GM18520 (cell line): Measurements from ENCODE around the gene BMP6.

Experiments
- ATAC-seq: cut with Tn5 transposase; IDR thresholded peaks from one replicate; pipeline ENCODE4 v1.9.1; 2021; ENCODE audit not compliant: unreplicated experiment

BMP6 gene

GRCh38 chr6:7919871-7920270 is 194.0 kb downstream of the BMP6 start:
- ATAC-seq, result no peak

- no peak for ATAC-seq
Observed at GRCh38 chr6:7920425-7920824, 194.5 kb downstream of the BMP6 start.

DNA sequence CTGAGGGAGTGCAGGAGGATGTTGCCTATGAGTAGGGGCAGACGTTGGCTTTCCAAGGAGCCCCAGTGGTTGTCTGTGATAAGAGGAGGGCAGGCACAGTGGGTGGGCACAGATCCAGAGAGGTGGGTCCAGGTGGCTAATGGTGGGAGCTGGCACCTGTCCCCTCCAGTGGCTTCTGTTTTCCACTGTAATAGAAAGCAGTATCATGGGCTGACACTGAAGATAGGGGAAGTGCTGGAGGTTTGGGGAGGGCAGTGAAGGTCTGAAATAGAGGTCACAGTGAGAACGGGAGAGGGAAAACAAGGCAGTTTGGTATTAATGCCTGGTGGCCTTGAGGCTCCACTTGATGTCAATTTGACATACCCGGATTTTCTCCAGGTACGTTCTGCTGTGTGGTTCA is 195.1 kb downstream of the BMP6 start:
- no peak for ATAC-seq

DNA sequence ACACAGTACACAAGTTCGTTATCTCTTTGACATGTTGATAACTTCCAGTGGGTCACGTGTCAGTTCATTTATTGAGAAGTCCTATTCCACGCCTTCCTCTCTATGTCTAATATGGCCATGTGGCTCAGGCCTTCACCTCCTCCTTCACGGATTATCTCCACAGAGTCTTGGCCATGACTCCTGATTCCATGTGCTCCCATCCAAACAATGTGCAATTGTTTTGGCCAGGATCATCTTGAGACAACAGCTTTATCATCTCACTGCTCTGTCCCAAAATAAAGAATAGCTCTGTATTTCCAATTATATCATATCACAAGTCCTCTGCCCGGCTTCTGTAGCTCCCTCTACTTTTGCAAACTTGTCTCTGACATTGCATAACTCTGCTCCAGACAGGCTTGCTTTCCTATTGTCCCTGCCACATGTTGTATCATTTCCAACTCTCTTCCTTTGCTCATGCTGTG is 195.8 kb downstream of the BMP6 start:
- ATAC-seq, result no peak

GRCh38 chr6:7922596-7922995 is 196.7 kb downstream of the BMP6 start:
- ATAC-seq, result no peak

DNA sequence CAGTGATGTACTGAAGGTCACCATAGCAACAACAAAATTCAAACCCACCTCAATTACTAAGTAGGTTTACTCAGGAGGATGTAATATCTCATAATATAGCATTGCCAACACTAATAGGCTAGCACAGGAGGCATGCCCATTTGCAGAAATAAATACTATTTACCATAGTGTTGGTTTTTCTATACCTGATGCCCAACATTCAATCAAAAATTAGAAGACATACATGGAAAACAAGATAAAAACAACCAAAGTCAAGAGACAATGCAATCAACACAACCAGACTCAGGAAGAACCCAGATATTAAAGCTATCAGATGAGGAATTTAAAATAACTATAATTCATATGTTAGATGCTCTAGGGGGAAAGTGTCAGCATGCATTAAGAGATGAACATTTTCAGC is 199.0 kb downstream of the BMP6 start:
- no peak for ATAC-seq
